Fibroblast of skin of right biceps (primary cell): ENCODE results near the gene COL20A1.

Experiments used
- DNase-seq: peaks from one replicate; pipeline ENCODE4 v3.0.0-alpha.2; 2013

Gene COL20A1

GRCh38 chr20:63278661-63279060 lies 14.3 kb upstream of the COL20A1 start:
- no peak for DNase-seq

DNA sequence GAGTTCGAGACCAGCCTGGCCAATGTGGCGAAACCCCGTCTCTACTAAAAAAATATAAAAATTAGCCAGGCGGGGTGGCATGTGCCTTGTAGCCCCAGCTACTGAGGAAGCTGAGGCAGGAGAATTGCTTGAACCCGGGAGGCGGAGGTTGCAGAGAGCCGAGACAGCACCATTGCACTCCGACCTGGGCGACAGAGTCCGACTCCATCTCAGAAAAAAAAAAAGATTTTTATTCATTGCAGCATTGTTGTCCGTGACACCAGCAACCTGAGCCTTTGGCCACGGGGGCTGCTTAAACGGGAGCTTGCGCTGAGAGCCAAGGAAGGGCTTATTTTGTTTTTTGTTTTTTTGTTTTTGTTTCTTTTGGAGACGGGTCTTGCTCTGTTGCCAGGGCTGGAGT lies 13.1 kb upstream of the COL20A1 start:
- DNase-seq: no peak

GRCh38 chr20:63280371-63280770 lies 12.6 kb upstream of the COL20A1 start:
- no peak for DNase-seq

DNA sequence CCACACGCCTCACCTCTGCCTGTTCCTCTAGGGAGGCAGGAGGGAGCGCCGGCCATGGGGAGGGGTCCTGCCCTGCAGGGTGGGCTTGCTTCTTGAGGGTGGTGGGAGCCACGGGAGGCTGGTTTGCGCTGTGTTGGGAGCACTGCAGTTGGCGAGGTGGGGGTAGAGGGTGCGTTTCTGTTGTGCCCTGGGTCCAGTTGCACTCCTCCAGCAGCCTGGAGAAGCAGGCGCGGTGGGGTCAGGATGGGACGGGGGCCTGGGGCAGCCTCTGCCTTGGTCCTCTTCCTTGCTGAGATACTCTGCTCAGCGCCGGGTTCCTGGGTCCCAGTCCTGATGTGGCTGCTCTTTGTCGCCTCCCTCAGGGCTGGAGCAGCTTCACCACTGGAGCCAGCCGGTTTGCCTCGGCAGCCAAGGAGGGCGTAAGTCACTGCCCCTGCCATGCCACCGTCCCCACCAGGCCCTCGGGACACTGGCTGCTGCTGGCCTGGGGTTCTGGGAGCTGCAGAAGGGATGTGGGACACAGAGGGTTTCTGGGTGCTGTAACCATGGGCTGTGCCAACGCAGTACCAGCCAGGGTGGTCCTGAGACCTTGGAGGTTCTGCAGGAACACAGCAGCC lies 11.9 kb upstream of the COL20A1 start:
- no peak for DNase-seq

GRCh38 chr20:63281742-63282665 lies 11.0 kb upstream of the COL20A1 start:
- DNase-seq: no peak

DNA sequence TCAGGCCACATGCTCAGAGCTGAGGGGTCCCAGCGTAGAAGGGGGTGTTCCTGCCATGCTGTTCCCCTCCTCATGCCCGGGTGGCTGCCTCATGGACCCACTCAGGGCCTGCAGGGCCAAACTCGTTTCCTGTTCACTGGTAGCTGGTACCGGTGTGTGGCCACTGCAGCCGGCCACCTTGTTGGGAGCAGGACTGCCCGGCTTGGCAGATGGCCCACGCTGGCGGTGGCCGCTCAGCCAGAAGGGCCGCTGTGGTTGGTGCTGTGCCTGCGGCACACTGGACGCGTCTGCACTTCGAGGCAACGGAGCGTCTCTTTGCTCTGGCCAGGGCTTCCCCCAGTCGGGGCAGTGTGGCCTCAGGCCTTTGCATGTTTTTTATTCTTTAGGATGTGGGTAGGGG lies 10.0 kb upstream of the COL20A1 start:
- no peak for DNase-seq

DNA sequence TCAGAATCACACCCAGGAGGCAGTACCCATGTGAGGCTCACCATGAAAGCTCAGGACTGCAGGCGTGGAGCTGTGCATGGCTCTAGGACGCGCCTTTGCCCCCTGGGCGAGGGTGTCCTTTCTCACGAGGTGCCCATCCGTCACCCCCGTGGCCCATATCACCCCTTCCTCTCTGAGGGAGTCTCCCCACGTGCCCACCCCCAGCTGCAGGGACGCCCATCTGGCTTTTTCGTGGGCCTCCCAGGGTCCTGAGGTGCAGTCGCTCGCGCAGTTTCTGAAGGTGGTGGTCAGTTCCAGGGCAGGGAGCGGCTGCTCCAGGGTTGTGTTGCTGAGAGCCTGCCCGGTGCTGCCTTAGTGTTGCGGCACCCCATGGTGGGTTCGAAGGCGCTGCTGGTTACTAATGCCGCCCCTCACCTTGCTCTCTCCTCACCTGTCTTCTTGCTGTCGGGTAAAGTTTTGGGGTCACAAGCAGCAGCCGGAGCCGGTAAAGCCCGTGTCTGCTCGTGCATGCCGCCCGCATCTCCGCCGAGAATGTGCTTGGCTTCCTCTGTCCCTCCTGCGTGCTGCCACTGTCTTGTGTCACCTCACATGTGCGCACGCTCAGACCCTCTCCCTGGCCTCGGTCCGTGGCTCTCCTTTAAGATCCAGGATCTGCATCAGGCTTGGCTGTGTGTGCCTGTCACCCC lies 9.4 kb upstream of the COL20A1 start:
- no peak for DNase-seq

GRCh38 chr20:63284083-63284440 lies 8.9 kb upstream of the COL20A1 start:
- no peak for DNase-seq

- DNase-seq: no peak
These were observed 8.4 kb upstream of the COL20A1 start for GRCh38 chr20:63284544-63284949.

GRCh38 chr20:63284981-63285524 lies 7.9 kb upstream of the COL20A1 start:
- DNase-seq: no peak

DNA sequence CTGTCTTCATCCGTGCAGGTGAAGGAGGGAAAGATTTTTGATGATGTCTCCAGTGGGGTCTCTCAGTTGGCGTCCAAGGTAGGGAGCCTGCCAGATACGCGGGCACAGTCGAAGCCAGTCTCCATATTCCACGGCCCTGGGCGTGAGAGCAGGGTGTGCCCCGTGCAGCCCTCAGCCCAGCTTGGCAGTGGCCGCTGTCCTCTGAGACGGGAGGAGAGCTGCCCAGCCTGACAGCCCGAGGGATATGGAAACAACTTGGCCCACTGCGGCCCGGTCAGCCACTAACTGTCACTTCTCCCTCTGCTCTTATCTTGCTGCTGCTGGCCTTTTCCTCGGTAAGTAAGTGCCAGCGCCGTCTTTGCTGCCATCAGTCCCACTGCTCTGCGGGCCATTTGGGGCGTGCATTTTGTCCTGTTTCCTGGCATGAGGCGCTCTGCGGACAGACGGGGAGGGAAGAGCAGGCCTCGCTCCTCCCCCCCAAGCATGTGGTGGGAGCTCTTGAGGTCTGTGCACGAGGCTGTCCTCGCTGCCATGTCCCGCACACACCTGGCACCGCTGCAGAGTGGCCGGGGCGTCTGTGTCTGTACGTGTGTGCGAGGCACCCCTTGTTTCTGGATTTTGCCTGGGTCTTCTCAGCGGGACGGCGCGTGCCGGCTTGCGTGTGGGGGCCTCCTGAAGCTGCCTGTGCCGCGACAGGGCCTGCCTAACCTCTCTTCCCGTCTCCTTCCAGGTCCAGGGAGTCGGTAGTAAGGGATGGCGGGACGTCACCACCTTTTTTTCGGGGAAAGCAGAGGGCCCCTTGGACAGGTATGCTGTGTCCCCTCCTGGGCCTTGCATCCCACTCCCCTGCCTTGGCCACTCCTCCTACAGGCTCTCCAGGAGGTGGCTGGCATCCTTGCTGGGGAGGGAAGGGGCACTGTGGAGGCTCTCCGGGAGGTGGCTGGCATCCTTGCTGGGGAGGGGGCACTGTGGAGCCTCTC lies 7.1 kb upstream of the COL20A1 start:
- DNase-seq: no peak

GRCh38 chr20:63286781-63287696 lies 5.9 kb upstream of the COL20A1 start:
- no peak for DNase-seq

DNA sequence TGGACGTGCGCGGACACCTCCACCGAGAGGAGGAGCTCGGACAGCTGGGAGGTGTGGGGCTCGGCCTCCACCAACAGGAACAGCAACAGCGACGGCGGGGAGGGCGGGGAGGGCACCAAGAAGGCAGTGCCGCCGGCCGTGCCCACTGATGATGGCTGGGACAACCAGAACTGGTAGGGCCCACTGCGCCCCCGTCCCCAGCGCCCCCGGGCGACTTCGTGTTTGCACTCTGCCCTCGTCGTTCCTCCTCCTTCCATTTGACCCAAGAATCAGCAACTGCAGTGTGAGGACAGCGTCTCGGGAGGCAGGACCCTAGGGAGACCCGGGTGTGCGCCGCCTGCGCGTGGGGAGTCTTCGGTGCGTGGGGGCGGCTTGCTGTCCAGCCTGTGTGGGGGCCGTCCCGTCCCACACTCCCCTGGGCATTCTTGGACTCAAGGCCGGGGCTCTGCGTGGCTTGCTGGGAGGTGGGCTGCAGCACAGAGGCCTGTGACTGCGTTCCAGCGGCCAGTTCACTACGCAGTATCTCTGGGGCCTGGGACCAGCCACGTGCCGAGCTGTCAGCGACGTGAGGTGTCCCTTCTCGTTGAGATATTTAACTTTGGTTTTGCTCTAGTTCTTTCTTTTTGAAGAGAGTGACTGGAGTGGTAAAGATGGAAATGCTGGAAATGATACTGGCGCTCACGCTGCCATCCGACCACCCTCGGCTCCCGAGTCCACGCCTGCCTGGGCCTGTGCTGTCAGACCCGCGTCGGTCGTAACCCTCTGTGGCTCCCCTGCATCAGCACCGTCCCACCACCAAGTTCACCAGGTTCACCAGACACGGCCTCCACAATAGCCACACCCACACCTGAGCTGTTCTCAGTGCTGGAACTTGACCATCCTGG lies 5.0 kb upstream of the COL20A1 start:
- DNase-seq: no peak

DNA sequence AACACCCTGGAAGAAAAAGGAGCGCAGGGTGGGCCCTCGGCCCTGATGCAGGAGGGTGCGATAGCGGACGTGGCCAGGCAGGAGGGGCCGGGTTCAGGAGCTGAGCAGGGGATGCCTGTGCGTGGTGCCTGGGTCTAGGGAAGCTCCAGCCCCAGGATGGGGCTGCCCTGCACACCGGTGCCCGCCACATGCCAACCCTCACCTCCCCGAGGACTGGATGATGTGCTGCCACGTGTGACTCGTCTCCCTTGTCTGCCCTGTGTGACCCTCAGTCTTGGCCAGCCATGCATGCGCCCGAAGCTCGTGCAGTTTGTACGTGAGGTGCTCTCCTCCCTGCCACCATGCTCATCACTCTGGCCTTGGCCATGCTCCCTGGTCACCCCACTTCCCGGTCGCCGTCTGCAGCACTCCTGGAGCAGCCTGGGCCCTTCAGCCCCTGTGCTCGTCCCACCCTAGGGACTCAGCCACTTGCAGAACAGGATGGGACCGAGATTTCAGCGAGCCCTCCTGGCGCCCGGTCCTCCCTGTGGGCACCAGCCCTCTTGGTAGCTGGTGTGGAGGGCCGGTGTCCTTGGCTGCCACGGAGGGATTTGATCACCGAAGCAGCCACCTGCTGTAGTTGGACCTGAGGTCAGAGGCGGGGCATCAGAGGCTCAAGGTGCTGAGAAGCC lies 4.3 kb upstream of the COL20A1 start:
- no peak for DNase-seq

- no peak for DNase-seq
These were observed 3.5 kb upstream of the COL20A1 start for GRCh38 chr20:63289311-63290135.

DNA sequence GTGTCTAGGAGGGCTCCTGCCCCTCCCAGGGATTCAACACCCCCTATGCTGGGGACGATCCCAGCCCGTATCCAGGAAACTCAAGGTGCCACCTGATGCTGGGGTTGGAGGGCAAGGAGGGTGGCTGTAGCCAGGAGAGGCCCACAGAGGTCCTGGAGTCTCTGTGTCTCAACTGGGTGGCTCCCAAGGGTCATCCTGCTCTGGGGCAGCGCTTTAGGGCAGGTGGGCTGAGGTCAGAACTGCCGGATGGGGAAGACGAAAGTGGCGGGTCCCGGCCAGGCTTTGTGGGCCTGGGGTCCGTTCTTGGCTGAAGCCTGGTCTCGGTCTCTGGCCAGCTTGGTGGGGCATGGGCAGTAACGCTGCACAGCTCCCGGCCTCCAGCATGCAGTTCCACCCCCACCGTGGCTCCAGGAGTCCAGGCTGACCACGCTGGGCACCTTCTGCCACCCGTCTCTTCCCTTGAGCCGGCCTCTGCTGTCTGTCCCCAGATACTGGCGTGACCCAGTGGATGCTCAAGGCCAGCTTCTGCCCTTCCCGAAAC lies 2.8 kb upstream of the COL20A1 start:
- no peak for DNase-seq

GRCh38 chr20:63290677-63291472 lies 2.1 kb upstream of the COL20A1 start:
- peak; percentile 30 for DNase-seq
